ENCODE data around the gene RRP15. TPM values are rescaled to one million over a fixed set of nuclear protein-coding genes. Genes with fewer than 3 reads are reported as not detected.

RRP15 gene
- total and polyA plus RNA-seq, 2 of the 13 experiments (the other 11 are each of a cell fraction or from before 2014, with no cell fraction given) = 2.1 to 37.5 TPM

DNA sequence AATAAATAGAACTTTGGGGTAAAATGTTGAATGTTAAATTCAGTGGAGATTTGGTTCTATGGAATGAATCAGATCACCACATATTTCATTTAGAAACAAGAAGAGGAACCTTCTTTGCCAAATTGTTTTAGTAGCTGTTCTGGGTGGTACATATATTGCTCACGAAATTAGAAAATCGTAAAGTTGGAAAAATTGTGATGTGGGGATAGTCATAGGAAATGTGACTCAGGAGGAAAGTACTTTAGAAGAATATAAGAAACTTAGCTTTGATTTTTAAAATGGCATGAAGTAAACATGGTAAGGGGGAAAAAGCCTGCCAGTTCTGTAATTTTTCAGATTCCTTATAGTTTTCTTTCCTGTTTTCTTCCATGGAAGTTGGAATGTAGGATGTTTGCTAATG, 27.4 kb downstream of the RRP15 start:
- H3K4me3 ChIP-seq (replicated peaks in 1 of 3; ENCODE audit: insufficient read depth in 1 of 3, low read depth in 2 of 3, low read length in 3 of 3) = no peak overlapping the region
- no peaks in the 10 kb centered on the region for H3K79me2 ChIP-seq (ENCODE audit: insufficient read depth, low read length)
- in situ Hi-C loops (cut with HindIII; ENCODE audit: extremely low pct_ligation_motif_present, low pct_unique_long_range_greater_than_20kb) = no loop called here
- 97% methylated on average over 2 of the region's 2 CpGs for WGBS (ENCODE audit: low lambda C conversion rate)
- no peaks in the 10 kb centered on the region for H3K9me3 ChIP-seq (ENCODE audit: low read length)
- H3K27ac ChIP-seq (ENCODE audit: extremely low read length, insufficient read depth, low read length) = no peak overlapping the region
- ChIA-PET POLR2A (no interaction called here), CTCF (ENCODE audit: low intra/inter-chr PET ratio, low total read pairs) (no interaction called here)
- no peak overlapping the region for H3K9ac ChIP-seq (ENCODE audit: insufficient read depth, low read depth, low read length)
- H3K27me3 ChIP-seq (ENCODE audit: control insufficient read depth in 1 of 2, insufficient read depth in 2 of 2, low read length in 2 of 2) = no peaks in the 10 kb centered on the region
- DNase-seq (ENCODE audit: low spot score) = no peak
- H4K20me1 ChIP-seq (ENCODE audit: insufficient read depth, low read length) = no peaks in the 10 kb centered on the region
- H3K4me1 ChIP-seq (ENCODE audit: insufficient read depth, low read length) = no peaks in the 10 kb centered on the region
- ATAC-seq = no peak
- H3K36me3 ChIP-seq (replicated peaks in 1 of 2; ENCODE audit: control insufficient read depth in 1 of 2, insufficient read depth in 2 of 2, low read length in 2 of 2) = peaks cover 4 to 26% of the 10 kb centered on the region in 2 experiments; a peak in 3 of 5 replicates
- H2AFZ ChIP-seq (ENCODE audit: low read length) = no peak overlapping the region
- no peak overlapping the region for H3K4me2 ChIP-seq (ENCODE audit: low read depth, low read length)
- intact Hi-C loops (cut with micrococcal nuclease; ENCODE audit: unreplicated experiment) = no loop called here
- FAIRE-seq = no peak
- TF ChIP-seq, protein P1, sequence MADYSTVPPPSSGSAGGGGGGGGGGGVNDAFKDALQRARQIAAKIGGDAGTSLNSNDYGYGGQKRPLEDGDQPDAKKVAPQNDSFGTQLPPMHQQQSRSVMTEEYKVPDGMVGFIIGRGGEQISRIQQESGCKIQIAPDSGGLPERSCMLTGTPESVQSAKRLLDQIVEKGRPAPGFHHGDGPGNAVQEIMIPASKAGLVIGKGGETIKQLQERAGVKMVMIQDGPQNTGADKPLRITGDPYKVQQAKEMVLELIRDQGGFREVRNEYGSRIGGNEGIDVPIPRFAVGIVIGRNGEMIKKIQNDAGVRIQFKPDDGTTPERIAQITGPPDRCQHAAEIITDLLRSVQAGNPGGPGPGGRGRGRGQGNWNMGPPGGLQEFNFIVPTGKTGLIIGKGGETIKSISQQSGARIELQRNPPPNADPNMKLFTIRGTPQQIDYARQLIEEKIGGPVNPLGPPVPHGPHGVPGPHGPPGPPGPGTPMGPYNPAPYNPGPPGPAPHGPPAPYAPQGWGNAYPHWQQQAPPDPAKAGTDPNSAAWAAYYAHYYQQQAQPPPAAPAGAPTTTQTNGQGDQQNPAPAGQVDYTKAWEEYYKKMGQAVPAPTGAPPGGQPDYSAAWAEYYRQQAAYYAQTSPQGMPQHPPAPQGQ (CRISPR knock-in tag; IDR thresholded peaks at IDR 0.05; ENCODE audit: borderline replicate concordance) = no peak
- TF ChIP-seq CBFB (CRISPR knock-in tag; IDR thresholded peaks at IDR 0.05) (no peak), ZNF557 (CRISPR knock-in tag; IDR thresholded peaks at IDR 0.05) (no peak), SIN3B (IDR thresholded peaks at IDR 0.05; ENCODE audit: low read length) (no peak), KDM2A (CRISPR knock-in tag; IDR thresholded peaks at IDR 0.05; ENCODE audit: borderline replicate concordance, low read depth) (no peak), SMC3 (IDR thresholded peaks at IDR 0.05; ENCODE audit: low read length) (no peak), KAT7 (CRISPR knock-in tag; IDR thresholded peaks at IDR 0.05; ENCODE audit: borderline replicate concordance) (no peak), ZFP36L1 (CRISPR knock-in tag; IDR thresholded peaks at IDR 0.05) (no peak)
- TF ChIP-seq, protein P2, sequence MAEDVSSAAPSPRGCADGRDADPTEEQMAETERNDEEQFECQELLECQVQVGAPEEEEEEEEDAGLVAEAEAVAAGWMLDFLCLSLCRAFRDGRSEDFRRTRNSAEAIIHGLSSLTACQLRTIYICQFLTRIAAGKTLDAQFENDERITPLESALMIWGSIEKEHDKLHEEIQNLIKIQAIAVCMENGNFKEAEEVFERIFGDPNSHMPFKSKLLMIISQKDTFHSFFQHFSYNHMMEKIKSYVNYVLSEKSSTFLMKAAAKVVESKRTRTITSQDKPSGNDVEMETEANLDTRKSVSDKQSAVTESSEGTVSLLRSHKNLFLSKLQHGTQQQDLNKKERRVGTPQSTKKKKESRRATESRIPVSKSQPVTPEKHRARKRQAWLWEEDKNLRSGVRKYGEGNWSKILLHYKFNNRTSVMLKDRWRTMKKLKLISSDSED (CRISPR knock-in tag; IDR thresholded peaks at IDR 0.05) = no peak
- TF ChIP-seq, protein P3, sequence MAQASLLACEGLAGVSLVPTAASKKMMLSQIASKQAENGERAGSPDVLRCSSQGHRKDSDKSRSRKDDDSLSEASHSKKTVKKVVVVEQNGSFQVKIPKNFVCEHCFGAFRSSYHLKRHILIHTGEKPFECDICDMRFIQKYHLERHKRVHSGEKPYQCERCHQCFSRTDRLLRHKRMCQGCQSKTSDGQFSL (CRISPR knock-in tag; IDR thresholded peaks at IDR 0.05) = no peak
- no TSS peak for BruUV-seq (replicated peaks)

All from HepG2 (cell line).